Keratinocyte (primary cell): ENCODE measurements around the gene XPA.

Experiments
- CTCF ChIP-seq, 3 experiments: IDR thresholded peaks in 1 of 3; conservative IDR thresholded peaks in 1 of 3; optimal IDR thresholded peaks in 1 of 3; 2 replicates in 2 of 3; 3 replicates in 1 of 3; pipeline versions ENCODE3 to v1.5.1; 2011; ENCODE audit warnings: low read length in 3 of 3, mild to moderate bottlenecking in 3 of 3, moderate library complexity in 2 of 3, control low read depth in 1 of 3, inconsistent platforms in 1 of 3; ENCODE audit not compliant: insufficient read depth in 2 of 3; ENCODE audit errors: extremely low read depth in 1 of 3
- EZH2 ChIP-seq: IDR thresholded peaks from one replicate; pipeline ENCODE4 v1.6.1; 2012; ENCODE audit warnings: inconsistent platforms, mild to moderate bottlenecking, low read length, moderate library complexity

GRCh38 chr9:97630591-97630990 is 66.5 kb downstream of the XPA start:
- TF ChIP-seq EZH2, result no peak
- no peak for TF ChIP-seq CTCF (optimal IDR thresholded peaks at IDR 0.05 in 1 of 3, IDR thresholded peaks at IDR 0.05 in 1 of 3, conservative IDR thresholded peaks at IDR 0.05 in 1 of 3; ENCODE audit: extremely low read depth in 1 of 3, insufficient read depth in 2 of 3, low read length in 3 of 3)
